Left ventricle myocardium inferior (tissue), 1 donor: ENCODE results near the gene SLC6A12. TPM values are rescaled to one million over a fixed set of nuclear protein-coding genes. Genes with fewer than 3 reads are reported as not detected.

Experiments used
- DNase-seq: peaks from one replicate; pipeline ENCODE4 v3.0.0-alpha.2; 2020
- H3K27ac ChIP-seq: fragments of 200-600 bp; replicated peaks from 2 replicates; pipeline ENCODE4 v1.8.0; 2021
- H3K27me3 ChIP-seq: fragments of 200-600 bp; 2 replicates; pipeline ENCODE4 v1.8.0; 2021; ENCODE audit warnings: low read depth
- H3K36me3 ChIP-seq: fragments of 200-600 bp; 2 replicates; pipeline ENCODE4 v1.8.0; 2021
- H3K4me1 ChIP-seq: fragments of 200-600 bp; 2 replicates; pipeline ENCODE4 v1.8.0; 2021
- H3K4me3 ChIP-seq: fragments of 200-600 bp; 2 replicates; pipeline ENCODE4 v1.8.0; 2021; ENCODE audit warnings: mild to moderate bottlenecking, moderate library complexity
- H3K9me3 ChIP-seq: fragments of 200-600 bp; replicated peaks from 2 replicates; pipeline ENCODE4 v1.8.0; 2021
- CTCF ChIP-seq: fragments of 200-600 bp; IDR thresholded peaks from 2 replicates; pipeline ENCODE4 v1.8.0; 2021; ENCODE audit warnings: antibody characterized with exemption, mild to moderate bottlenecking, borderline replicate concordance
- intact Hi-C: fragments of 100-400 bp; cut with micrococcal nuclease; formaldehyde crosslinking; loops from one replicate; pipeline ENCODE4 v1.11.0; 2022
- total RNA-seq: library from RNA; stranded (reverse); fragmentation: NEBNext Ultra II Directional; extraction: Animal tissue kit (Norgen Biotek cat#: 25700); gene quantifications from one replicate; pipeline ENCODE4 v1.2.1, GENCODE V29; 2021
- donor health status: DM: no; HTN: yes; CAD: no; lungs with severe emphysema.

Gene SLC6A12
- total RNA-seq, 1 donor from 2014 or later: 1.2 TPM

GRCh38 chr12:252636-253035 lies 38.7 kb upstream of the SLC6A12 start:
- H3K4me1 ChIP-seq: no peaks in the 10 kb centered on the region
- peaks cover 9% of the 10 kb centered on the region for H3K27me3 ChIP-seq
- intact Hi-C loops: no loop called here
- H3K27ac ChIP-seq: no peak overlapping the region
- H3K4me3 ChIP-seq: no peak overlapping the region
- peaks cover 9% of the 10 kb centered on the region for H3K9me3 ChIP-seq
- no peak for TF ChIP-seq CTCF
- DNase-seq: no peak
- H3K36me3 ChIP-seq: no peaks in the 10 kb centered on the region

GRCh38 chr12:247271-247670 lies 33.3 kb upstream of the SLC6A12 start:
- DNase-seq: no peak
- intact Hi-C loops: no loop called here
- Histone ChIP-seq H3K4me3 (no peak overlapping the region), H3K9me3 (peaks cover 26% of the 10 kb centered on the region), H3K36me3 (no peaks in the 10 kb centered on the region), H3K27me3 (no peaks in the 10 kb centered on the region), H3K27ac (no peak overlapping the region), H3K4me1 (no peaks in the 10 kb centered on the region)
- TF ChIP-seq CTCF: no peak

GRCh38 chr12:243381-243780 lies 29.4 kb upstream of the SLC6A12 start:
- no peak overlapping the region for H3K4me3 ChIP-seq
- no peaks in the 10 kb centered on the region for H3K27me3 ChIP-seq
- no peak overlapping the region for H3K27ac ChIP-seq
- H3K9me3 ChIP-seq: peaks cover 24% of the 10 kb centered on the region
- H3K36me3 ChIP-seq: no peaks in the 10 kb centered on the region
- H3K4me1 ChIP-seq: no peaks in the 10 kb centered on the region
- intact Hi-C loops: no loop called here
- no peak for TF ChIP-seq CTCF
- DNase-seq: no peak

- no peaks in the 10 kb centered on the region for H3K27me3 ChIP-seq
- H3K27ac ChIP-seq: no peak overlapping the region
- H3K9me3 ChIP-seq: peaks cover 15% of the 10 kb centered on the region
- H3K4me1 ChIP-seq: no peaks in the 10 kb centered on the region
- intact Hi-C loops: no loop called here
- no peak overlapping the region for H3K4me3 ChIP-seq
- DNase-seq: no peak
- no peak for TF ChIP-seq CTCF
- no peaks in the 10 kb centered on the region for H3K36me3 ChIP-seq
Observed at GRCh38 chr12:242496-242895, 28.5 kb upstream of the SLC6A12 start.

- H3K27ac ChIP-seq: no peak overlapping the region
- H3K9me3 ChIP-seq: peaks cover 12% of the 10 kb centered on the region
- no peak for DNase-seq
- H3K4me3 ChIP-seq: no peak overlapping the region
- no peaks in the 10 kb centered on the region for H3K4me1 ChIP-seq
- peaks cover 5% of the 10 kb centered on the region for H3K27me3 ChIP-seq
- intact Hi-C loops: no loop called here
- TF ChIP-seq CTCF: no peak
- H3K36me3 ChIP-seq: peaks cover 8% of the 10 kb centered on the region
Observed at GRCh38 chr12:241266-241665, 27.3 kb upstream of the SLC6A12 start.

- DNase-seq: no peak
- Histone ChIP-seq H3K4me1 (no peaks in the 10 kb centered on the region), H3K27me3 (peaks cover 5% of the 10 kb centered on the region), H3K27ac (no peak overlapping the region), H3K36me3 (peaks cover 8% of the 10 kb centered on the region), H3K4me3 (no peak overlapping the region), H3K9me3 (peaks cover 16% of the 10 kb centered on the region)
- intact Hi-C loops: no loop called here
- no peak for TF ChIP-seq CTCF
Observed at GRCh38 chr12:240566-240965, 26.6 kb upstream of the SLC6A12 start.
